ENCODE data around the gene ELOVL3.
"Not testable (repeated sequence)": the region's sequence is repeated elsewhere in the genome, so short reads cannot be mapped to it uniquely, and the experiment has no call there.

DNA sequence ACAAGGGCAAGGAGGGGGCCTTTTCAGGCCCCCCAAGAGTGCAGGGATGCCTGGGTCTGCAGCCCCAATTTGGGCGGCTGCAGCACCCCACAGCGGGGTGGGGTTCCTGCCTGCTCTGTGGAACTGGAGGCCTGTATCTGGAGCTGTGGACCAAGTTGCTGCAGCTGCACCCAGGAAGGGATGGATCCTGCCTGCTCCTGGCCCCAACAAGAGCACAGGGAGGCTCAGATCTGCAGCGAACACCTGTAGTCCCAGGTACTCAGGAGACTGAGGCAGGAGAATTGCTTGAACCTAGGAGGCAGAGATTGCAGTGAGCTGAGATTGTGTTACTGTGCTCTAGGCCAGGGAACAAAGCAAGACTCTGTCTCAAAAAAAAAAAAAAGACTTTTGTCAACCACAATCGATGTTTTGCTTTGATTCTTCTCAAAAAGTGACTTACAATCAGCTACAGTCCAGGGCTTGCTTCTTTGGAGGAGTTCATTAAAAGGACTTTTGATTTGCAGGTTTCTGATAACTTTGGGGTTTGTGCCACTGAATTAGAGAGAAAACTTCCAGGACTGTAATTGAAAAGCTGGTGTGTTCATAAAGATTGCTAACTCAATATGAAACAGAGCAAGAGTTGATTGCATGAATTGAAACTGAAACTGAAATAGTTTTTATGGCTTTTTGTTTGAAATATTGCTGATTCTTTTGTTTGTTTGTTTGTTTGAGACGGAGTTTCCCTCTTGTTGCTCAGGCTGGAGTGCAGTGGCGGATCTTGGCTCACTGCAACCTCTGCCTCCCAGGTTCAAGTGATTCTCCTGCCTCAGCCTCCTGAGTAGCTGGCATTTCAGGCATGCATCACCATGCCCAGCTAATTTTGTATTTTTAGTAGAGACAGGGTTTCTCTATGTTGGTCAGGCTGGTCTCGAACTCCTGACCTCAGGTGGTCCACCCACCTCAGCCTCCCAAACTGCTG is 36.9 kb upstream of the ELOVL3 start:
- not testable (repeated sequence) for TF ChIP-seq EP300, POLR2A (IDR thresholded peaks at IDR 0.05)
- TF ChIP-seq, protein P1, sequence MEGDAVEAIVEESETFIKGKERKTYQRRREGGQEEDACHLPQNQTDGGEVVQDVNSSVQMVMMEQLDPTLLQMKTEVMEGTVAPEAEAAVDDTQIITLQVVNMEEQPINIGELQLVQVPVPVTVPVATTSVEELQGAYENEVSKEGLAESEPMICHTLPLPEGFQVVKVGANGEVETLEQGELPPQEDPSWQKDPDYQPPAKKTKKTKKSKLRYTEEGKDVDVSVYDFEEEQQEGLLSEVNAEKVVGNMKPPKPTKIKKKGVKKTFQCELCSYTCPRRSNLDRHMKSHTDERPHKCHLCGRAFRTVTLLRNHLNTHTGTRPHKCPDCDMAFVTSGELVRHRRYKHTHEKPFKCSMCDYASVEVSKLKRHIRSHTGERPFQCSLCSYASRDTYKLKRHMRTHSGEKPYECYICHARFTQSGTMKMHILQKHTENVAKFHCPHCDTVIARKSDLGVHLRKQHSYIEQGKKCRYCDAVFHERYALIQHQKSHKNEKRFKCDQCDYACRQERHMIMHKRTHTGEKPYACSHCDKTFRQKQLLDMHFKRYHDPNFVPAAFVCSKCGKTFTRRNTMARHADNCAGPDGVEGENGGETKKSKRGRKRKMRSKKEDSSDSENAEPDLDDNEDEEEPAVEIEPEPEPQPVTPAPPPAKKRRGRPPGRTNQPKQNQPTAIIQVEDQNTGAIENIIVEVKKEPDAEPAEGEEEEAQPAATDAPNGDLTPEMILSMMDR (IDR thresholded peaks at IDR 0.05), result not testable (repeated sequence)
